Right lobe of liver (tissue), 4 donors: ENCODE data around the gene KIRREL3.

Experiments used
- CTCF ChIP-seq, 4 donors: fragments of 200-600 bp in 3 of 4; fragments of 450-650 bp in 1 of 4; IDR thresholded peaks; one replicate each; pipeline versions ENCODE4 v1.5.1 to v1.8.0; 2016 to 2022; ENCODE audit warnings: antibody characterized with exemption in 4 of 4, mild to moderate bottlenecking in 2 of 4
- POLR2A ChIP-seq: fragments of 450-650 bp; IDR thresholded peaks from one replicate; pipeline ENCODE4 v1.6.1; 2017; ENCODE audit warnings: antibody characterized with exemption, mild to moderate bottlenecking
- donor health status: DM: no; HTN: no; CAD: no.
- donor health status: DM: no; HTN: no; CAD: no.
- donor health status: DM: no; HTN: yes; CAD: no.

- no peak for TF ChIP-seq CTCF (IDR thresholded peaks at IDR 0.05)
- TF ChIP-seq POLR2A = no peak
Observed at GRCh38 chr11:126606484-126606883, 394.1 kb downstream of the KIRREL3 start.
